LNCAP (cell line): ENCODE measurements around the gene IL1RAPL2.

Source experiments
- CTCF ChIP-seq: fragments of 450-650 bp; IDR thresholded peaks from 2 replicates; pipeline ENCODE4 v1.5.1; 2017; ENCODE audit warnings: mild to moderate bottlenecking

Gene IL1RAPL2

GRCh38 chrX:105706041-105706440 lies 1140.0 kb downstream of the IL1RAPL2 start:
- no peak for TF ChIP-seq CTCF

- no peak for TF ChIP-seq CTCF
Measured at GRCh38 chrX:105711805-105712204, 1145.8 kb downstream of the IL1RAPL2 start.

- TF ChIP-seq CTCF: no peak
Measured at GRCh38 chrX:105715746-105716145, 1149.7 kb downstream of the IL1RAPL2 start.

GRCh38 chrX:105723966-105724735 lies 1158.2 kb downstream of the IL1RAPL2 start:
- TF ChIP-seq CTCF: no peak

- TF ChIP-seq CTCF: no peak
Measured at GRCh38 chrX:105725228-105725627, 1159.2 kb downstream of the IL1RAPL2 start.

GRCh38 chrX:105738162-105738561 lies 1172.2 kb downstream of the IL1RAPL2 start:
- TF ChIP-seq CTCF: no peak

- no peak for TF ChIP-seq CTCF
Measured at GRCh38 chrX:105744291-105744690, 1178.3 kb downstream of the IL1RAPL2 start.

- TF ChIP-seq CTCF: no peak
Measured at GRCh38 chrX:105744946-105745345, 1178.9 kb downstream of the IL1RAPL2 start.
